ENCODE measurements around the gene KRT25. TPM values are rescaled to one million over a fixed set of nuclear protein-coding genes. Genes with fewer than 3 reads are reported as not detected.

The KRT25 gene
- polyA plus RNA-seq, 1 donor from 2014 or later, result 0.19 TPM

DNA sequence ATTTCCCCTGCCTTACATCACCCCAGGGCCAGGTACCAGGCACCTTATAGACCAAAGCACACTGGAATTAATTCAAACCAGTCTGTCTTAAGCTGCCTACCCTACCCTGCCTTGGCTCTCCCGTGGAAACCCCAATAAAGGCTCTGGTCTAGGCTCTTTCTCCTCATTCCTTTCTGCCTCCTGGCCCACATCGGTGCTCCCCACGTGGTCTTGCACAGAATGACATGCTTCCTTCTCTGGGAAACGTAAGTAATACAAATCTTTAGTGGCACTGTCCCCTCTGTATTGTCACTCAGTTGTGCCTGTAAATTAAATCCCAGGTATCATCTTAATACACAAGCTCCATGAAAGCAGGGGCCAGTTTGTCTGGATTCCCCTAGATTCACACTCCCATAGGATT, 16.6 kb downstream of the KRT25 start:
- H3K9me3 ChIP-seq (ENCODE audit: low read length), result peaks cover 6% of the 10 kb centered on the region
- H3K27ac ChIP-seq (ENCODE audit: low read length), result no peak overlapping the region
- H3F3A ChIP-seq (ENCODE audit: insufficient read depth, low read length, poor library complexity, severe bottlenecking), result no peaks in the 10 kb centered on the region
- no peaks in the 10 kb centered on the region for H3K36me3 ChIP-seq (ENCODE audit: insufficient read depth, low read length)
- no peaks in the 10 kb centered on the region for H4K20me1 ChIP-seq (ENCODE audit: insufficient read depth)
- no peaks in the 10 kb centered on the region for H3K27me3 ChIP-seq (ENCODE audit: insufficient read depth, low read depth, low read length)
- no peak overlapping the region for H3K4me2 ChIP-seq (ENCODE audit: low read length)
- no peak overlapping the region for H3K4me3 ChIP-seq (ENCODE audit: low read length)
- H3K9ac ChIP-seq (ENCODE audit: low read length), result no peak overlapping the region
- TF ChIP-seq MXI1 (conservative IDR thresholded peaks at IDR 0.05; ENCODE audit: poor library complexity, severe bottlenecking) (no peak), POLR2AphosphoS5 (IDR thresholded peaks at IDR 0.05) (no peak), SMC3 (conservative IDR thresholded peaks at IDR 0.05; ENCODE audit: poor library complexity) (no peak), RAD21 (conservative IDR thresholded peaks at IDR 0.05) (no peak), EP300 (conservative IDR thresholded peaks at IDR 0.05; ENCODE audit: poor library complexity, severe bottlenecking) (no peak)
- TF ChIP-seq, protein P1, sequence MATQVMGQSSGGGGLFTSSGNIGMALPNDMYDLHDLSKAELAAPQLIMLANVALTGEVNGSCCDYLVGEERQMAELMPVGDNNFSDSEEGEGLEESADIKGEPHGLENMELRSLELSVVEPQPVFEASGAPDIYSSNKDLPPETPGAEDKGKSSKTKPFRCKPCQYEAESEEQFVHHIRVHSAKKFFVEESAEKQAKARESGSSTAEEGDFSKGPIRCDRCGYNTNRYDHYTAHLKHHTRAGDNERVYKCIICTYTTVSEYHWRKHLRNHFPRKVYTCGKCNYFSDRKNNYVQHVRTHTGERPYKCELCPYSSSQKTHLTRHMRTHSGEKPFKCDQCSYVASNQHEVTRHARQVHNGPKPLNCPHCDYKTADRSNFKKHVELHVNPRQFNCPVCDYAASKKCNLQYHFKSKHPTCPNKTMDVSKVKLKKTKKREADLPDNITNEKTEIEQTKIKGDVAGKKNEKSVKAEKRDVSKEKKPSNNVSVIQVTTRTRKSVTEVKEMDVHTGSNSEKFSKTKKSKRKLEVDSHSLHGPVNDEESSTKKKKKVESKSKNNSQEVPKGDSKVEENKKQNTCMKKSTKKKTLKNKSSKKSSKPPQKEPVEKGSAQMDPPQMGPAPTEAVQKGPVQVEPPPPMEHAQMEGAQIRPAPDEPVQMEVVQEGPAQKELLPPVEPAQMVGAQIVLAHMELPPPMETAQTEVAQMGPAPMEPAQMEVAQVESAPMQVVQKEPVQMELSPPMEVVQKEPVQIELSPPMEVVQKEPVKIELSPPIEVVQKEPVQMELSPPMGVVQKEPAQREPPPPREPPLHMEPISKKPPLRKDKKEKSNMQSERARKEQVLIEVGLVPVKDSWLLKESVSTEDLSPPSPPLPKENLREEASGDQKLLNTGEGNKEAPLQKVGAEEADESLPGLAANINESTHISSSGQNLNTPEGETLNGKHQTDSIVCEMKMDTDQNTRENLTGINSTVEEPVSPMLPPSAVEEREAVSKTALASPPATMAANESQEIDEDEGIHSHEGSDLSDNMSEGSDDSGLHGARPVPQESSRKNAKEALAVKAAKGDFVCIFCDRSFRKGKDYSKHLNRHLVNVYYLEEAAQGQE (IDR thresholded peaks at IDR 0.05; ENCODE audit: borderline replicate concordance), result no peak
- TF ChIP-seq, protein P2, sequence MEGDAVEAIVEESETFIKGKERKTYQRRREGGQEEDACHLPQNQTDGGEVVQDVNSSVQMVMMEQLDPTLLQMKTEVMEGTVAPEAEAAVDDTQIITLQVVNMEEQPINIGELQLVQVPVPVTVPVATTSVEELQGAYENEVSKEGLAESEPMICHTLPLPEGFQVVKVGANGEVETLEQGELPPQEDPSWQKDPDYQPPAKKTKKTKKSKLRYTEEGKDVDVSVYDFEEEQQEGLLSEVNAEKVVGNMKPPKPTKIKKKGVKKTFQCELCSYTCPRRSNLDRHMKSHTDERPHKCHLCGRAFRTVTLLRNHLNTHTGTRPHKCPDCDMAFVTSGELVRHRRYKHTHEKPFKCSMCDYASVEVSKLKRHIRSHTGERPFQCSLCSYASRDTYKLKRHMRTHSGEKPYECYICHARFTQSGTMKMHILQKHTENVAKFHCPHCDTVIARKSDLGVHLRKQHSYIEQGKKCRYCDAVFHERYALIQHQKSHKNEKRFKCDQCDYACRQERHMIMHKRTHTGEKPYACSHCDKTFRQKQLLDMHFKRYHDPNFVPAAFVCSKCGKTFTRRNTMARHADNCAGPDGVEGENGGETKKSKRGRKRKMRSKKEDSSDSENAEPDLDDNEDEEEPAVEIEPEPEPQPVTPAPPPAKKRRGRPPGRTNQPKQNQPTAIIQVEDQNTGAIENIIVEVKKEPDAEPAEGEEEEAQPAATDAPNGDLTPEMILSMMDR (IDR thresholded peaks at IDR 0.05; ENCODE audit: poor library complexity, severe bottlenecking), result no peak
- H3K79me2 ChIP-seq (replicated peaks; ENCODE audit: insufficient read depth, low read length), result no peaks in the 10 kb centered on the region
- H2AFZ ChIP-seq (ENCODE audit: low read depth, low read length), result no peak overlapping the region
- H3K9me2 ChIP-seq (ENCODE audit: insufficient read depth, low read length), result no peaks in the 10 kb centered on the region

DNA sequence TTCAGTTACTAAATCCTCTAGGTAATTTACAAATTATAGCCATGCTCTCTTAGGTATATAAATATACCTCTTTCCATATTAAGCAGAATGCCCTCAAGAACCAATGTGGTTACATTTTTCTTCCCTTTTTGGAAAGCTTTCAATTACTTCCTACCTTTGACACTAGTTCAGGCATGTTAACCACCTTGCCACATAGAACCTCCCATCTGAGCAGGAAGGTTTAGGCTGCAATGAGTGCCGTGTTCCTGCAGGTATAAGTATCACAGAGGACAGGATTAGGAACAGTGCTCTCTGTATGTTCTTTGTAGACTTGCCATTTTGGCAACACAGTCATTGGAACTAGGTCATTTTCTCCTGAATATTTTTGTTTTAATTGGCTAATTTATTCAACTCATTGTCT, 20.1 kb downstream of the KRT25 start:
- Histone ChIP-seq H3K9me2 (ENCODE audit: insufficient read depth, low read length) (no peaks in the 10 kb centered on the region), H2AFZ (ENCODE audit: low read depth, low read length) (no peak overlapping the region), H3K4me2 (ENCODE audit: low read length) (no peak overlapping the region), H3K27me3 (ENCODE audit: insufficient read depth, low read depth, low read length) (no peaks in the 10 kb centered on the region), H3K9ac (ENCODE audit: low read length) (no peak overlapping the region), H3F3A (ENCODE audit: insufficient read depth, low read length, poor library complexity, severe bottlenecking) (no peaks in the 10 kb centered on the region), H3K79me2 (replicated peaks; ENCODE audit: insufficient read depth, low read length) (no peaks in the 10 kb centered on the region), H3K36me3 (ENCODE audit: insufficient read depth, low read length) (no peaks in the 10 kb centered on the region), H3K27ac (ENCODE audit: low read length) (no peak overlapping the region), H3K4me3 (ENCODE audit: low read length) (no peak overlapping the region), H4K20me1 (ENCODE audit: insufficient read depth) (no peaks in the 10 kb centered on the region), H3K9me3 (ENCODE audit: low read length) (no peaks in the 10 kb centered on the region)
- TF ChIP-seq EZH2 (IDR thresholded peaks at IDR 0.05; ENCODE audit: borderline replicate concordance, insufficient read depth, low read length, poor library complexity, severe bottlenecking), result no peak
- TF ChIP-seq SMC3 (conservative IDR thresholded peaks at IDR 0.05; ENCODE audit: poor library complexity), result no peak

DNA sequence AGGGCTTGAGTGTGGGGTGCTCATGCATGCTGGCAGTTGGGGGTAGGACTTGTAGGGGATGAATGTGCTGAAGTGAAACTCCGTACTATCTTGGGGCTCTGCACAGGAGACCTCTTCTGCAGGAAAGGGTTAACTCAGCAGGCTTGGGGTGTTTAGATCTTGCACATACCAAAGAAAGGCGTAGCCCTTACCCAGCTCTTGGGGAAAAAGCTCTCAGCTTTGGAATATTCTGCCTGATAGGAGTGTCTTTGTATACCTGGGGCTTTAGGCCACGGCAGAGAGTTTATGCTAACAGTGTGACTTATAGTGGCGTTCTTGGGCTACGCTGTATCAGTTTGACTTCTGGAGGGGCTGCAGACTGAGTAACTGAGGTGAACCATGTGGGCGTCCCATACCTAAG, 21.1 kb downstream of the KRT25 start:
- Histone ChIP-seq H3K4me2 (ENCODE audit: low read length) (no peak overlapping the region), H3K79me2 (replicated peaks; ENCODE audit: insufficient read depth, low read length) (no peaks in the 10 kb centered on the region), H3K27me3 (ENCODE audit: insufficient read depth, low read depth, low read length) (no peaks in the 10 kb centered on the region), H3K4me3 (ENCODE audit: low read length) (no peak overlapping the region), H3K36me3 (ENCODE audit: insufficient read depth, low read length) (no peaks in the 10 kb centered on the region), H4K20me1 (ENCODE audit: insufficient read depth) (no peaks in the 10 kb centered on the region), H3K9me2 (ENCODE audit: insufficient read depth, low read length) (no peaks in the 10 kb centered on the region), H3K9ac (ENCODE audit: low read length) (no peak overlapping the region), H3K27ac (ENCODE audit: low read length) (no peak overlapping the region), H3F3A (ENCODE audit: insufficient read depth, low read length, poor library complexity, severe bottlenecking) (no peaks in the 10 kb centered on the region), H2AFZ (ENCODE audit: low read depth, low read length) (no peak overlapping the region), H3K9me3 (ENCODE audit: low read length) (no peaks in the 10 kb centered on the region)
- no peak for TF ChIP-seq MXI1 (conservative IDR thresholded peaks at IDR 0.05; ENCODE audit: poor library complexity, severe bottlenecking)
- TF ChIP-seq, protein P2 (IDR thresholded peaks at IDR 0.05; ENCODE audit: poor library complexity, severe bottlenecking), result no peak
- no peak for TF ChIP-seq RAD21 (conservative IDR thresholded peaks at IDR 0.05)
- TF ChIP-seq EZH2 (IDR thresholded peaks at IDR 0.05; ENCODE audit: borderline replicate concordance, insufficient read depth, low read length, poor library complexity, severe bottlenecking), result no peak
- no peak for TF ChIP-seq EP300 (conservative IDR thresholded peaks at IDR 0.05; ENCODE audit: poor library complexity, severe bottlenecking)
- no peak for TF ChIP-seq SMC3 (conservative IDR thresholded peaks at IDR 0.05; ENCODE audit: poor library complexity)
